HFFc6 (cell line): ENCODE results near the gene SLU7. TPM values are rescaled to one million over a fixed set of nuclear protein-coding genes. Genes with fewer than 3 reads are reported as not detected.

Experiments used
- DNase-seq: peaks from one replicate; pipeline ENCODE4 v3.0.0-alpha.2; 2018
- H3K27ac Mint-ChIP-seq: 2 replicates; pipeline ENCODE4 v1.8.0; 2020; ENCODE audit warnings: mild to moderate bottlenecking, mixed read lengths
- H3K27me3 Mint-ChIP-seq: 2 replicates; pipeline ENCODE4 v1.8.0; 2021; ENCODE audit warnings: mild to moderate bottlenecking, moderate library complexity, mixed read lengths; ENCODE audit not compliant: insufficient read depth
- H3K36me3 Mint-ChIP-seq: 2 replicates; pipeline ENCODE4 v1.8.0; 2021; ENCODE audit warnings: low read depth, mixed read lengths
- H3K4me1 Mint-ChIP-seq: 2 replicates; pipeline ENCODE4 v1.8.0; 2020; ENCODE audit warnings: low read depth, mixed read lengths
- H3K4me3 Mint-ChIP-seq: 2 replicates; pipeline ENCODE4 v1.8.0; 2020; ENCODE audit warnings: mild to moderate bottlenecking, moderate library complexity, mixed read lengths
- H3K9me3 Mint-ChIP-seq: 2 replicates; pipeline ENCODE4 v1.8.0; 2020; ENCODE audit warnings: mild to moderate bottlenecking, mixed read lengths
- CTCF ChIP-seq: fragments of 200-600 bp; sonication (generic); IDR thresholded peaks from 2 replicates; pipeline ENCODE4 v1.5.0; 2021; ENCODE audit warnings: antibody characterized with exemption, mild to moderate bottlenecking
- total RNA-seq, 6 experiments: library from RNA; stranded (reverse); fragmentation: NEBNext Ultra II Directional; extraction: Animal tissue kit (Norgen Biotek cat#: 25700); gene quantifications; 2 replicates in 1 of 6; 3 replicates in 5 of 6; pipeline ENCODE4 v1.2.3, GENCODE V29; 2021

The SLU7 gene
- total RNA-seq, 6 experiments from 2014 or later, result 32.1 to 47.3 (median 42.1) TPM

- Mint-ChIP-seq H3K36me3 (no peaks in the 10 kb centered on the region), H3K27ac (no peak overlapping the region), H3K9me3 (no peaks in the 10 kb centered on the region), H3K4me1 (peaks cover 7% of the 10 kb centered on the region), H3K27me3 (peaks cover 20% of the 10 kb centered on the region; the same call in 1 of the 2 replicates), H3K4me3 (no peak overlapping the region)
- DNase-seq, result no peak
- no peak for TF ChIP-seq CTCF
These were observed 36.7 kb upstream of the SLU7 start for GRCh38 chr5:160455600-160455999.

GRCh38 chr5:160453751-160454150 lies 34.9 kb upstream of the SLU7 start:
- H3K36me3 Mint-ChIP-seq, result no peaks in the 10 kb centered on the region; the same call in 1 of the 2 replicates
- no peak for DNase-seq
- H3K4me3 Mint-ChIP-seq, result no peak overlapping the region
- no peaks in the 10 kb centered on the region; the same call in 1 of the 2 replicates for H3K4me1 Mint-ChIP-seq
- no peak for TF ChIP-seq CTCF
- H3K9me3 Mint-ChIP-seq, result no peaks in the 10 kb centered on the region
- H3K27ac Mint-ChIP-seq, result no peak overlapping the region
- peaks cover 22% of the 10 kb centered on the region; the same call in 1 of the 2 replicates for H3K27me3 Mint-ChIP-seq

- H3K27me3 Mint-ChIP-seq, result peaks cover 21% of the 10 kb centered on the region; the same call in 1 of the 2 replicates
- TF ChIP-seq CTCF, result no peak
- H3K27ac Mint-ChIP-seq, result no peak overlapping the region
- no peak for DNase-seq
- H3K4me3 Mint-ChIP-seq, result no peak overlapping the region
- no peaks in the 10 kb centered on the region for H3K9me3 Mint-ChIP-seq
- no peaks in the 10 kb centered on the region; the same call in 1 of the 2 replicates for H3K4me1 Mint-ChIP-seq
- no peaks in the 10 kb centered on the region; the same call in 1 of the 2 replicates for H3K36me3 Mint-ChIP-seq
These were observed 33.9 kb upstream of the SLU7 start for GRCh38 chr5:160452795-160453194.

- Mint-ChIP-seq H3K36me3 (no peaks in the 10 kb centered on the region; the same call in 1 of the 2 replicates), H3K4me1 (no peaks in the 10 kb centered on the region; the same call in 1 of the 2 replicates), H3K4me3 (no peak overlapping the region), H3K27me3 (peaks cover 21% of the 10 kb centered on the region; the same call in 1 of the 2 replicates), H3K9me3 (no peaks in the 10 kb centered on the region), H3K27ac (no peak overlapping the region)
- no peak for TF ChIP-seq CTCF
- no peak for DNase-seq
These were observed 33.2 kb upstream of the SLU7 start for GRCh38 chr5:160452036-160452435.

- DNase-seq, result no peak
- no peak overlapping the region for H3K27ac Mint-ChIP-seq
- H3K4me1 Mint-ChIP-seq, result no peaks in the 10 kb centered on the region; the same call in 1 of the 2 replicates
- H3K36me3 Mint-ChIP-seq, result no peaks in the 10 kb centered on the region; the same call in 1 of the 2 replicates
- peaks cover 18% of the 10 kb centered on the region; the same call in 1 of the 2 replicates for H3K27me3 Mint-ChIP-seq
- no peaks in the 10 kb centered on the region for H3K9me3 Mint-ChIP-seq
- H3K4me3 Mint-ChIP-seq, result no peak overlapping the region
- TF ChIP-seq CTCF, result no peak
These were observed 32.4 kb upstream of the SLU7 start for GRCh38 chr5:160451281-160451680.
